HEK293 (cell line): ENCODE data around the gene CNPY2.

Source experiments
- CTCF ChIA-PET: fragments of 350-600 bp; formaldehyde crosslinking; extraction: SDS; loops from one replicate; lab custom pipeline; 2021; ENCODE audit warnings: antibody characterized with exemption; lab: Yijun Ruan, JAX
- POLR2A ChIA-PET: fragments of 300-600 bp; formaldehyde crosslinking; extraction: SDS; loops from one replicate; lab custom pipeline; 2020; ENCODE audit warnings: antibody characterized with exemption, inconsistent platforms; lab: Yijun Ruan, JAX
- H3K27ac ChIP-seq: fragments of 200-500 bp; sonication (Bioruptor generic); 2 replicates; pipeline ENCODE4 v1.5.1; 2014; ENCODE audit warnings: low read depth, low read length, control low read depth, inconsistent platforms; ENCODE audit errors: extremely low read depth
- H3K36me3 ChIP-seq, 2 experiments: fragments of 200-500 bp in 1 of 2; sonication (Bioruptor generic) in 1 of 2; 1 replicate in 1 of 2; 2 replicates in 1 of 2; pipeline ENCODE4 v1.5.1; 2014 to 2017; ENCODE audit warnings: inconsistent platforms in 2 of 2, low read length in 2 of 2; ENCODE audit not compliant: control insufficient read depth in 2 of 2, insufficient read depth in 1 of 2
- H3K4me1 ChIP-seq: fragments of 200-500 bp; sonication (Bioruptor generic); 2 replicates; pipeline ENCODE4 v1.5.1; 2014; ENCODE audit warnings: mild to moderate bottlenecking, low read length, inconsistent platforms; ENCODE audit not compliant: control insufficient read depth, insufficient read depth
- H3K4me3 ChIP-seq: 2 replicates; pipeline ENCODE4 v1.5.1; 2011; ENCODE audit warnings: low read depth, mild to moderate bottlenecking, control low read depth, low read length, moderate library complexity
- H3K9me3 ChIP-seq: fragments of 200-500 bp; sonication (Bioruptor generic); 2 replicates; pipeline ENCODE4 v1.5.1; 2014; ENCODE audit warnings: low read depth, low read length, inconsistent platforms; ENCODE audit not compliant: control insufficient read depth, insufficient read depth
- GLIS1 ChIP-seq: fragments of 450-650 bp; formaldehyde crosslinking; IDR thresholded peaks from 2 replicates; pipeline ENCODE4 v1.5.1; 2016; ENCODE audit warnings: missing biosample characterization, missing genetic modification characterization
- ZNF155 ChIP-seq: fragments of 450-650 bp; formaldehyde crosslinking; IDR thresholded peaks from 2 replicates; pipeline ENCODE4 v1.5.1; 2016; ENCODE audit warnings: missing biosample characterization, missing genetic modification characterization
- ZNF157 ChIP-seq: fragments of 450-650 bp; formaldehyde crosslinking; IDR thresholded peaks from 2 replicates; pipeline ENCODE4 v1.5.1; 2016; ENCODE audit warnings: missing biosample characterization, missing genetic modification characterization
- ZNF324 ChIP-seq: fragments of 450-650 bp; formaldehyde crosslinking; IDR thresholded peaks from 2 replicates; pipeline ENCODE4 v1.5.1; 2016; ENCODE audit warnings: missing biosample characterization, missing genetic modification characterization
- ZNF394 ChIP-seq: fragments of 450-650 bp; formaldehyde crosslinking; IDR thresholded peaks from 2 replicates; pipeline ENCODE4 v1.5.1; 2016; ENCODE audit warnings: missing biosample characterization, missing genetic modification characterization, mild to moderate bottlenecking, moderate library complexity, borderline replicate concordance
- ZNF521 ChIP-seq: fragments of 450-650 bp; formaldehyde crosslinking; IDR thresholded peaks from 2 replicates; pipeline ENCODE4 v1.5.1; 2017; ENCODE audit warnings: missing biosample characterization, mild to moderate bottlenecking, missing genetic modification characterization
- ZNF561 ChIP-seq: fragments of 450-650 bp; IDR thresholded peaks from 2 replicates; pipeline ENCODE4 v1.5.1; 2018; ENCODE audit warnings: missing biosample characterization, missing genetic modification characterization, borderline replicate concordance
- ZNF610 ChIP-seq: fragments of 450-650 bp; formaldehyde crosslinking; IDR thresholded peaks from 2 replicates; pipeline ENCODE4 v1.5.1; 2016; ENCODE audit warnings: missing biosample characterization, missing genetic modification characterization, borderline replicate concordance
- ZNF830 ChIP-seq: fragments of 450-650 bp; IDR thresholded peaks from 2 replicates; pipeline ENCODE4 v1.5.0; 2018; ENCODE audit warnings: missing biosample characterization, missing genetic modification characterization, low read depth, mild to moderate bottlenecking, moderate library complexity
- TF ChIP-seq, protein P1 (sequence below): fragments of 450-650 bp; formaldehyde crosslinking; IDR thresholded peaks from 2 replicates; pipeline ENCODE4 v1.5.1; 2017; ENCODE audit warnings: missing biosample characterization, mild to moderate bottlenecking, missing genetic modification characterization, moderate library complexity
- TF ChIP-seq, protein P2 (sequence below): fragments of 450-650 bp; formaldehyde crosslinking; IDR thresholded peaks from 2 replicates; pipeline ENCODE4 v1.5.0; 2017; ENCODE audit warnings: missing biosample characterization, missing genetic modification characterization, borderline replicate concordance
- TF ChIP-seq, protein P3 (sequence below): fragments of 450-650 bp; formaldehyde crosslinking; IDR thresholded peaks from 2 replicates; pipeline ENCODE4 v1.5.1; 2016; ENCODE audit warnings: missing biosample characterization, missing genetic modification characterization
- TF ChIP-seq, protein P4 (sequence below): fragments of 450-650 bp; formaldehyde crosslinking; IDR thresholded peaks from 2 replicates; pipeline ENCODE4 v1.5.1; 2016; ENCODE audit warnings: missing biosample characterization, missing genetic modification characterization
- TF ChIP-seq, protein P5 (sequence below): fragments of 450-650 bp; formaldehyde crosslinking; IDR thresholded peaks from 2 replicates; pipeline ENCODE4 v1.5.1; 2016; ENCODE audit warnings: missing biosample characterization, missing genetic modification characterization

Gene CNPY2

DNA sequence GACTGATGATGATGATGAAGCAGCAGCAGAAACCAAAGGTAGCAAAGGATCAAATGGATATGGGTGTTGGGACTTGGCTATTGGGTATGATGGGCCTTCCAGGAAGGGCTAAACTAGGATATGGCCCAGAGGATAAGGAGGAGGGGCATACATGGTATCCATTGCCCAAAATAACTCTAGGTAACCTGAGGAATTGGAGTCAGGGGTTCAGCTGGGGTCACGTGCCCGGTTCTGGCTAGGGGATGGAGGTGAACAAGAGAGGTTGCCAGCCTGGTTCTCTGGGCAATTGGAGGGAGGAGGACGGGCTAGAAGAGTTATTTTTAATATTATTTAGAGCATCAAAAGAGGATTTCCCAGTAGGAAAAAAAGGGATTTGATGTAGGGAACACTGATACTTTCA, 54.9 kb downstream of the CNPY2 start (continued):
- TF ChIP-seq, protein P1, sequence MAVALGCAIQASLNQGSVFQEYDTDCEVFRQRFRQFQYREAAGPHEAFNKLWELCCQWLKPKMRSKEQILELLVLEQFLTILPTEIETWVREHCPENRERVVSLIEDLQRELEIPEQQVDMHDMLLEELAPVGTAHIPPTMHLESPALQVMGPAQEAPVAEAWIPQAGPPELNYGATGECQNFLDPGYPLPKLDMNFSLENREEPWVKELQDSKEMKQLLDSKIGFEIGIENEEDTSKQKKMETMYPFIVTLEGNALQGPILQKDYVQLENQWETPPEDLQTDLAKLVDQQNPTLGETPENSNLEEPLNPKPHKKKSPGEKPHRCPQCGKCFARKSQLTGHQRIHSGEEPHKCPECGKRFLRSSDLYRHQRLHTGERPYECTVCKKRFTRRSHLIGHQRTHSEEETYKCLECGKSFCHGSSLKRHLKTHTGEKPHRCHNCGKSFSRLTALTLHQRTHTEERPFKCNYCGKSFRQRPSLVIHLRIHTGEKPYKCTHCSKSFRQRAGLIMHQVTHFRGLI, result no peak
- no peak for TF ChIP-seq ZNF610 (tag by site-specific recombination)

DNA sequence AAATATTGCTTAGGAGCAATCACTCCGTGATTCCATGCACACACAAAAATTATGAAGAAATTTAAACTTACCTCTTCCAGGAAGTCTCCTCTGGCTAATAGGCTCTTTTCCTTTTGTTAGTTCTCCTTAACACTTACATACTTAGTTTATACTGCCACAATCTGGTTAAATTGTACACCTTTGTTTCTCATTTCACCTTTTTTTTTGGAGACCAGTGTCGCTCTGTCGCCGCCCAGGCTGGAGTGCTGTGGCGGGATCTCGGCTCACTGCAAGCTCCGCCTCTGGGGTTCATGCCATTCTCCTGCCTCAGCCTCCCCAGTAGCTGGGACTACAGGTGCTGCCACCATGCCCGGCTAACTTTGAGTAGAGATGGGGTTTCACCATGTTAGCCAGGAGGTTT, 55.4 kb downstream of the CNPY2 start:
- H3K27ac ChIP-seq, result no peak overlapping the region
- H3K9me3 ChIP-seq, result no peaks in the 10 kb centered on the region
- no peak overlapping the region for H3K4me3 ChIP-seq
- H3K4me1 ChIP-seq, result peaks cover 13% of the 10 kb centered on the region
- ChIA-PET CTCF (interaction anchor here (1.7 kb wide), 1 partner anchor 37 kb away, joined by 8 read pairs; no protein-coding TSS in a partner anchor), POLR2A (no interaction called here)
- peaks cover 6 to 18% of the 10 kb centered on the region in 2 experiments; a peak in 2 of 3 replicates for H3K36me3 ChIP-seq
- no peak for TF ChIP-seq ZNF561 (tag by site-specific recombination)
- TF ChIP-seq, protein P1, result no peak
- TF ChIP-seq GLIS1 (tag by site-specific recombination), result no peak
- TF ChIP-seq, protein P2, sequence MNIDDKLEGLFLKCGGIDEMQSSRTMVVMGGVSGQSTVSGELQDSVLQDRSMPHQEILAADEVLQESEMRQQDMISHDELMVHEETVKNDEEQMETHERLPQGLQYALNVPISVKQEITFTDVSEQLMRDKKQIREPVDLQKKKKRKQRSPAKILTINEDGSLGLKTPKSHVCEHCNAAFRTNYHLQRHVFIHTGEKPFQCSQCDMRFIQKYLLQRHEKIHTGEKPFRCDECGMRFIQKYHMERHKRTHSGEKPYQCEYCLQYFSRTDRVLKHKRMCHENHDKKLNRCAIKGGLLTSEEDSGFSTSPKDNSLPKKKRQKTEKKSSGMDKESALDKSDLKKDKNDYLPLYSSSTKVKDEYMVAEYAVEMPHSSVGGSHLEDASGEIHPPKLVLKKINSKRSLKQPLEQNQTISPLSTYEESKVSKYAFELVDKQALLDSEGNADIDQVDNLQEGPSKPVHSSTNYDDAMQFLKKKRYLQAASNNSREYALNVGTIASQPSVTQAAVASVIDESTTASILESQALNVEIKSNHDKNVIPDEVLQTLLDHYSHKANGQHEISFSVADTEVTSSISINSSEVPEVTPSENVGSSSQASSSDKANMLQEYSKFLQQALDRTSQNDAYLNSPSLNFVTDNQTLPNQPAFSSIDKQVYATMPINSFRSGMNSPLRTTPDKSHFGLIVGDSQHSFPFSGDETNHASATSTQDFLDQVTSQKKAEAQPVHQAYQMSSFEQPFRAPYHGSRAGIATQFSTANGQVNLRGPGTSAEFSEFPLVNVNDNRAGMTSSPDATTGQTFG (tag by site-specific recombination), result no peak
- no peak for TF ChIP-seq ZNF324
- TF ChIP-seq, protein P3, sequence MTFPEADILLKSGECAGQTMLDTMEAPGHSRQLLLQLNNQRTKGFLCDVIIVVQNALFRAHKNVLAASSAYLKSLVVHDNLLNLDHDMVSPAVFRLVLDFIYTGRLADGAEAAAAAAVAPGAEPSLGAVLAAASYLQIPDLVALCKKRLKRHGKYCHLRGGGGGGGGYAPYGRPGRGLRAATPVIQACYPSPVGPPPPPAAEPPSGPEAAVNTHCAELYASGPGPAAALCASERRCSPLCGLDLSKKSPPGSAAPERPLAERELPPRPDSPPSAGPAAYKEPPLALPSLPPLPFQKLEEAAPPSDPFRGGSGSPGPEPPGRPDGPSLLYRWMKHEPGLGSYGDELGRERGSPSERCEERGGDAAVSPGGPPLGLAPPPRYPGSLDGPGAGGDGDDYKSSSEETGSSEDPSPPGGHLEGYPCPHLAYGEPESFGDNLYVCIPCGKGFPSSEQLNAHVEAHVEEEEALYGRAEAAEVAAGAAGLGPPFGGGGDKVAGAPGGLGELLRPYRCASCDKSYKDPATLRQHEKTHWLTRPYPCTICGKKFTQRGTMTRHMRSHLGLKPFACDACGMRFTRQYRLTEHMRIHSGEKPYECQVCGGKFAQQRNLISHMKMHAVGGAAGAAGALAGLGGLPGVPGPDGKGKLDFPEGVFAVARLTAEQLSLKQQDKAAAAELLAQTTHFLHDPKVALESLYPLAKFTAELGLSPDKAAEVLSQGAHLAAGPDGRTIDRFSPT, result no peak
- TF ChIP-seq ZNF521, result no peak
- TF ChIP-seq, protein P4, sequence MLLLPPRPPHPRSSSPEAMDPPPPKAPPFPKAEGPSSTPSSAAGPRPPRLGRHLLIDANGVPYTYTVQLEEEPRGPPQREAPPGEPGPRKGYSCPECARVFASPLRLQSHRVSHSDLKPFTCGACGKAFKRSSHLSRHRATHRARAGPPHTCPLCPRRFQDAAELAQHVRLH (tag by site-specific recombination), result no peak
- no peak for TF ChIP-seq ZNF155
- TF ChIP-seq, protein P5, sequence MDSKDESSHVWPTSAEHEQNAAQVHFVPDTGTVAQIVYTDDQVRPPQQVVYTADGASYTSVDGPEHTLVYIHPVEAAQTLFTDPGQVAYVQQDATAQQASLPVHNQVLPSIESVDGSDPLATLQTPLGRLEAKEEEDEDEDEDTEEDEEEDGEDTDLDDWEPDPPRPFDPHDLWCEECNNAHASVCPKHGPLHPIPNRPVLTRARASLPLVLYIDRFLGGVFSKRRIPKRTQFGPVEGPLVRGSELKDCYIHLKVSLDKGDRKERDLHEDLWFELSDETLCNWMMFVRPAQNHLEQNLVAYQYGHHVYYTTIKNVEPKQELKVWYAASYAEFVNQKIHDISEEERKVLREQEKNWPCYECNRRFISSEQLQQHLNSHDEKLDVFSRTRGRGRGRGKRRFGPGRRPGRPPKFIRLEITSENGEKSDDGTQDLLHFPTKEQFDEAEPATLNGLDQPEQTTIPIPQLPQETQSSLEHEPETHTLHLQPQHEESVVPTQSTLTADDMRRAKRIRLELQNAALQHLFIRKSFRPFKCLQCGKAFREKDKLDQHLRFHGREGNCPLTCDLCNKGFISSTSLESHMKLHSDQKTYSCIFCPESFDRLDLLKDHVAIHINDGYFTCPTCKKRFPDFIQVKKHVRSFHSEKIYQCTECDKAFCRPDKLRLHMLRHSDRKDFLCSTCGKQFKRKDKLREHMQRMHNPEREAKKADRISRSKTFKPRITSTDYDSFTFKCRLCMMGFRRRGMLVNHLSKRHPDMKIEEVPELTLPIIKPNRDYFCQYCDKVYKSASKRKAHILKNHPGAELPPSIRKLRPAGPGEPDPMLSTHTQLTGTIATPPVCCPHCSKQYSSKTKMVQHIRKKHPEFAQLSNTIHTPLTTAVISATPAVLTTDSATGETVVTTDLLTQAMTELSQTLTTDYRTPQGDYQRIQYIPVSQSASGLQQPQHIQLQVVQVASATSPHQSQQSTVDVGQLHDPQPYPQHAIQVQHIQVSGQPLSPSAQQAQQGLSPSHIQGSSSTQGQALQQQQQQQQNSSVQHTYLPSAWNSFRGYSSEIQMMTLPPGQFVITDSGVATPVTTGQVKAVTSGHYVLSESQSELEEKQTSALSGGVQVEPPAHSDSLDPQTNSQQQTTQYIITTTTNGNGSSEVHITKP (tag by site-specific recombination), result no peak
- TF ChIP-seq ZNF830, result no peak
- TF ChIP-seq ZNF157, result no peak
- no peak for TF ChIP-seq ZNF394 (tag by site-specific recombination)
